Measurements from ENCODE around the gene NELFA.

NELFA gene

DNA sequence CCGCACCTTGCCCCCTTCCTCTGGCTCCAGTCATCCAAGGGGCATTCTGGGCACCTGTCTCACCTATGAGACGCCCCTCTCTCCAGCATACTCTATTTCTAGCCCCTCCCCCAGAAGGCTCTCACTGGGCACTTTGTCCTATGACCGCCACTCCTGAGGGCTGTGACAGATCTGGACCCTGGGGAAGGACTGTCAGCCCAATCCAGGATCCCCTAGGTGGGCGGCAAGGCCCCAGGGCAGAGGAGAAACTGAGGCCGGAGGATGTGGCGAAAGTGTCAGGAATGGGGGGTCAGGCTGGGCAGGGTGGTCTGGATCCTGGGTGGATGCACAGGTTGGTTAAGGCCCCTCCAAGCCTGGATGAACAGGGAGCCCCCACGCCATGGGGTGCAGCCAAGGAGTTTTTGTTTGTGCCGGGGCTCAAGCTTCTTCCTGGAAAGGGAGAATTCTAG is 34.2 kb upstream of the NELFA start:
- H2BK12ac ChIP-seq (ENCODE audit: low read length) = no peak overlapping the region
- H3K27ac ChIP-seq (replicated peaks; ENCODE audit: low read length) = no peak overlapping the region
- peak overlapping the region; percentile 53 for H3K9ac ChIP-seq (ENCODE audit: low read depth, low read length, poor library complexity)
- peak overlapping the region; percentile 61 to 90 for H3K4me3 ChIP-seq (ENCODE audit: low read length in 2 of 2)
- H3K4me2 ChIP-seq (ENCODE audit: insufficient read depth, low read length, poor library complexity, severe bottlenecking) = peak overlapping the region; percentile 89
- H3K14ac ChIP-seq (ENCODE audit: low read length) = no peak overlapping the region
- no peak overlapping the region for H4K8ac ChIP-seq (ENCODE audit: low read depth, low read length)
- H3K27me3 ChIP-seq (ENCODE audit: control insufficient read depth in 3 of 3, insufficient read depth in 3 of 3, low read depth in 1 of 3, low read length in 3 of 3) = peaks cover 12 to 30% (median 18%) of the 10 kb centered on the region in 3 experiments
- H3K23ac ChIP-seq (ENCODE audit: low read depth, low read length, poor library complexity) = peak overlapping the region; percentile 52
- no CpG with 5 or more reads among the region's 8 CpGs for WGBS, 2 donors (ENCODE audit: extremely low coverage in 2 of 2, insufficient read length in 2 of 2, insufficient replicate concordance in 1 of 2)
- no peak overlapping the region for H4K91ac ChIP-seq (ENCODE audit: low read depth, low read length, poor library complexity)
- H3K18ac ChIP-seq (ENCODE audit: low read length) = peak overlapping the region; percentile 59
- no peak for DNase-seq (ENCODE audit: low spot score)
- H2BK5ac ChIP-seq (ENCODE audit: low read length) = no peak overlapping the region
- no peak overlapping the region for H2BK15ac ChIP-seq (ENCODE audit: low read length)
- H3K79me1 ChIP-seq (ENCODE audit: low read depth, low read length) = peaks cover 7% of the 10 kb centered on the region
- peaks cover 2 to 5% of the 10 kb centered on the region in 2 donors for H3K4me1 ChIP-seq (ENCODE audit: control insufficient read depth in 2 of 2, insufficient read depth in 1 of 2, low read depth in 1 of 2, low read length in 2 of 2)
- peaks cover 0 to 17% of the 10 kb centered on the region in 2 donors for H3K36me3 ChIP-seq (replicated peaks in 1 of 2; ENCODE audit: control insufficient read depth in 2 of 2, insufficient read depth in 2 of 2, low read length in 2 of 2)
- peak overlapping the region; percentile 61 for H2AK5ac ChIP-seq (ENCODE audit: low read depth, low read length)
- peaks cover 0 to 7% of the 10 kb centered on the region in 2 donors for H3K9me3 ChIP-seq (replicated peaks in 1 of 2; ENCODE audit: control insufficient read depth in 2 of 2, insufficient read depth in 1 of 2, low read depth in 1 of 2, low read length in 2 of 2)
- H2AFZ ChIP-seq (ENCODE audit: low read length) = no peak overlapping the region
- H3K4ac ChIP-seq (ENCODE audit: low read length) = no peak overlapping the region
- H2BK120ac ChIP-seq (ENCODE audit: low read depth, low read length) = no peak overlapping the region

DNA sequence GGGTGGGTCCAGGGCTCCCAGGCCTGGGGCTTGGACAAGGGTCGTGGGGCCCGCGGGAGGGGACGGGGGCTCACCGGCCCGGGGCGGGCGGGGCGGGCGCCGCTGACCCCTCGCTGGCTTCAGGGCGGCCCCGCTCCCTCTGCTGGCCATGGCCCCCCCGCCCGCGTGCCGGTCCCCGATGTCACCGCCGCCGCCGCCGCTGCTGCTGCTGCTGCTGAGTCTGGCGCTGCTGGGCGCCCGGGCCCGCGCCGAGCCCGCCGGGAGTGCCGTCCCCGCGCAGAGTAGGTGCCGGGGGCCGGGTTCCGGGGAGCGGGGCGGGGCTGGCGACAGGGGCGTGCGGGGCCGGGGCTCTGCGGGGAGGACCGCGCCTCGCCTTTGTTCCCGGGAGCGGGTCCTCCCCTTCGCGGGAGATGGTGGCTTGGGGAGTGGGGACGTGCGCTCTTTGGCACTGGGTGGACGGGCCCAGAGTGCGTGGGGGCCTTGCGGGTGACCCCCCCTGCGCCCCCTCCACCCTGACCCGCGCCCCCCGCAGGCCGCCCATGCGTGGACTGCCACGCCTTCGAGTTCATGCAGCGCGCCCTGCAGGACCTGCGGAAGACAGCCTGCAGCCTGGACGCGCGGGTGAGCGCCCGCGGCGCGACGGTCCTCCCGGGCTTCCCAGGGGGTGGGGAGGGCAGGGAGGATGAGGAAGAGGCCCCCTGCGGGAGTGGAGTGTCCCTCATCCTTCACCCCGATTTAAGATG is 33.6 kb upstream of the NELFA start:
- peaks cover 2 to 5% of the 10 kb centered on the region in 2 donors for H3K4me1 ChIP-seq (ENCODE audit: control insufficient read depth in 2 of 2, insufficient read depth in 1 of 2, low read depth in 1 of 2, low read length in 2 of 2)
- peaks cover 0 to 17% of the 10 kb centered on the region in 2 donors for H3K36me3 ChIP-seq (replicated peaks in 1 of 2; ENCODE audit: control insufficient read depth in 2 of 2, insufficient read depth in 2 of 2, low read length in 2 of 2)
- H2BK12ac ChIP-seq (ENCODE audit: low read length) = no peak overlapping the region
- no peak overlapping the region for H3K4ac ChIP-seq (ENCODE audit: low read length)
- H3K23ac ChIP-seq (ENCODE audit: low read depth, low read length, poor library complexity) = peak overlapping the region; percentile 85
- peaks cover 7% of the 10 kb centered on the region for H3K79me1 ChIP-seq (ENCODE audit: low read depth, low read length)
- no peak overlapping the region for H2BK120ac ChIP-seq (ENCODE audit: low read depth, low read length)
- no peak overlapping the region for H4K91ac ChIP-seq (ENCODE audit: low read depth, low read length, poor library complexity)
- peak overlapping the region; percentile 77 for H3K9ac ChIP-seq (ENCODE audit: low read depth, low read length, poor library complexity)
- no peak overlapping the region for H2BK5ac ChIP-seq (ENCODE audit: low read length)
- no peak overlapping the region for H2BK15ac ChIP-seq (ENCODE audit: low read length)
- H3K14ac ChIP-seq (ENCODE audit: low read length) = no peak overlapping the region
- H3K18ac ChIP-seq (ENCODE audit: low read length) = peak overlapping the region; percentile 64
- H3K27me3 ChIP-seq (ENCODE audit: control insufficient read depth in 3 of 3, insufficient read depth in 3 of 3, low read depth in 1 of 3, low read length in 3 of 3) = peaks cover 12 to 30% (median 18%) of the 10 kb centered on the region in 3 experiments
- peak overlapping the region; percentile 89 for H3K4me2 ChIP-seq (ENCODE audit: insufficient read depth, low read length, poor library complexity, severe bottlenecking)
- DNase-seq (ENCODE audit: low spot score) = no peak
- no peak overlapping the region for H4K8ac ChIP-seq (ENCODE audit: low read depth, low read length)
- H2AFZ ChIP-seq (ENCODE audit: low read length) = peak overlapping the region; percentile 93
- peaks cover 0 to 7% of the 10 kb centered on the region in 2 donors for H3K9me3 ChIP-seq (replicated peaks in 1 of 2; ENCODE audit: control insufficient read depth in 2 of 2, insufficient read depth in 1 of 2, low read depth in 1 of 2, low read length in 2 of 2)
- no CpG with 5 or more reads among the region's 80 CpGs for WGBS, 2 donors (ENCODE audit: extremely low coverage in 2 of 2, insufficient read length in 2 of 2, insufficient replicate concordance in 1 of 2)
- H3K27ac ChIP-seq (replicated peaks; ENCODE audit: low read length) = no peak overlapping the region
- H3K4me3 ChIP-seq (ENCODE audit: low read length in 2 of 2) = peak overlapping the region; percentile 61 to 90
- peak overlapping the region; percentile 61 for H2AK5ac ChIP-seq (ENCODE audit: low read depth, low read length)

DNA sequence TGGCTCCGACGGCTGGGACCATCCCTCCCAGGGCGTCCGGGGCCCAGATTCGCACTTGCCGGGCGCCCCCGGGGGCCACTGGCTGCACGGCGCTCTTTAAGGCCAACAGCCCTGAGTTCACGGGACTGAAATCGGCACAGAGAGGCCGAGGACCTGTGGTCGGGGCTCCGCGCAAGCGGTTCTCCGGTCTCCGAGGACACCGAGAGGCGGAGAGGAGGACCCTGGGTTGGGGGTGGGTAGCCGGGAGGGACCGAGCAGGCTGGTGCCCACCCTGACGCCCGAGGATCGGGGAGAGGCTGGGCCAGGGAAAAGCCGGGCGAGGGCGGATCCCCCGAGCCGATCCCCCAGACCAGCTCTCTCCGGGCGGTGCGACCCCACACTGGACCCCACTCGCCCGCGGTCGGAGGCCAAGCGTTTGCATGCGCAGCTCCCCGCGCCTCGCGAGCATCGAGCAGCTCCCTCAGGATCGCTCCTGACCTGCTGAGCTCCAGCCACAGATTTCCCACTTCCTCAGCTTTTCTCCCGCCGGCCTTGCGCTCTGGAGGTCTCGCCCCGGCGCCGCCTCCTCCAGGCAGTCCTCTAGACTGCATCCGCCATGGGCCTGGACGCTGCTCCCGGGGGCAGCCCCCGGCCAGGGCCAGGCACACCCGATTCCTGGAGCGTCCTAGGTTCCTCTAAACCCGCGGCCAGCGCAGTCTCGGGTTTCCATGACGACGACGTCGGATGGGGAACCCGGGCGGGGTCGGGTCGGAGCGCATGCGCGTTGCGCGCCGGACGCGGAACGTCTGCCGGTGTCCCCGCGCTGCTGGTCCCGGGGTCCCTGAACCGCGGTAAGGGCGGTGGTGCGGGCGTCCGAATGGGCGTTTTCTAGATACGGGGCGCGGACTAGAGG is 32.7 kb upstream of the NELFA start:
- Histone ChIP-seq H3K4ac (ENCODE audit: low read length) (no peak overlapping the region), H3K4me1 (ENCODE audit: control insufficient read depth in 2 of 2, insufficient read depth in 1 of 2, low read depth in 1 of 2, low read length in 2 of 2) (peaks cover 2 to 5% of the 10 kb centered on the region in 2 donors), H3K4me2 (ENCODE audit: insufficient read depth, low read length, poor library complexity, severe bottlenecking) (peak overlapping the region; percentile 89), H3K23ac (ENCODE audit: low read depth, low read length, poor library complexity) (no peak overlapping the region), H3K14ac (ENCODE audit: low read length) (peak overlapping the region; percentile 56), H2BK15ac (ENCODE audit: low read length) (peak overlapping the region; percentile 67), H4K91ac (ENCODE audit: low read depth, low read length, poor library complexity) (no peak overlapping the region), H3K9me3 (replicated peaks in 1 of 2; ENCODE audit: control insufficient read depth in 2 of 2, insufficient read depth in 1 of 2, low read depth in 1 of 2, low read length in 2 of 2) (peaks cover 0 to 8% of the 10 kb centered on the region in 2 donors), H3K79me1 (ENCODE audit: low read depth, low read length) (peaks cover 7% of the 10 kb centered on the region), H2AFZ (ENCODE audit: low read length) (peak overlapping the region; percentile 93), H3K36me3 (replicated peaks in 1 of 2; ENCODE audit: control insufficient read depth in 2 of 2, insufficient read depth in 2 of 2, low read length in 2 of 2) (peaks cover 0 to 17% of the 10 kb centered on the region in 2 donors), H2BK5ac (ENCODE audit: low read length) (peak overlapping the region; percentile 53), H3K27ac (replicated peaks; ENCODE audit: low read length) (no peak overlapping the region), H3K9ac (ENCODE audit: low read depth, low read length, poor library complexity) (peak overlapping the region; percentile 44), H3K4me3 (ENCODE audit: low read length in 2 of 2) (peak overlapping the region; percentile 61 to 90), H2AK5ac (ENCODE audit: low read depth, low read length) (peak overlapping the region; percentile 46), H2BK120ac (ENCODE audit: low read depth, low read length) (no peak overlapping the region), H4K8ac (ENCODE audit: low read depth, low read length) (no peak overlapping the region), H3K27me3 (ENCODE audit: control insufficient read depth in 3 of 3, insufficient read depth in 3 of 3, low read depth in 1 of 3, low read length in 3 of 3) (peaks cover 12 to 28% (median 18%) of the 10 kb centered on the region in 3 experiments), H2BK12ac (ENCODE audit: low read length) (peak overlapping the region; percentile 41), H3K18ac (ENCODE audit: low read length) (peak overlapping the region; percentile 94)
- WGBS, 2 donors (ENCODE audit: extremely low coverage in 2 of 2, insufficient read length in 2 of 2, insufficient replicate concordance in 1 of 2) = no CpG with 5 or more reads among the region's 94 CpGs
- DNase-seq (ENCODE audit: low spot score) = peak; percentile 92
